GM18867 (cell line): ENCODE measurements around the gene LMO7.
A peak's percentile ranks its signal among the peaks of the same experiment; 100 is the strongest.

Source experiments
- ATAC-seq: cut with Tn5 transposase; IDR thresholded peaks from one replicate; pipeline ENCODE4 v1.9.1; 2021; ENCODE audit warnings: mild to moderate bottlenecking, moderate library complexity; ENCODE audit not compliant: unreplicated experiment

The LMO7 gene

GRCh38 chr13:75876142-75877050, 240.3 kb downstream of the LMO7 start:
- peak; percentile 96 for ATAC-seq

- ATAC-seq: no peak
Measured at GRCh38 chr13:75877071-75877470, 240.9 kb downstream of the LMO7 start.

DNA sequence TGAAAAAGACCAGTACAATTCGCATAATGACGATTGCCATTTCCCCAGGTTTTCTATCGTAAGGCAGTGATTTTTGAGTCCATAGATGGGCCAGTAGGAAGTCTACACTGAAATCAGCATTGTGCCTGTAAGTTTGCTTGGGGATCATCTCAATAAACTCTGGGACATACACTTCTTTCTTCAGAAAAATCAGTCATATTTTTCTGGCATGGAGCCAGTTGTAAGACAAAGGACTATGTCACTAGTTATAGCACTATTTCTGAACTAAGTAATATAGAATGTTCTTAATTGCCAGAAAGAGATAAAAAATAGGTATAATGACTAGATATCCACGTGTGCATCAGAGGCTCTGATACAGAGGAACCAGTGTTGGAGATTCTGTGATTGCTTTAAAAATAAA, 243.5 kb downstream of the LMO7 start:
- no peak for ATAC-seq

- ATAC-seq: no peak
Measured at GRCh38 chr13:75881109-75881775, 245.1 kb downstream of the LMO7 start.

- no peak for ATAC-seq
Measured at GRCh38 chr13:75882261-75882660, 246.1 kb downstream of the LMO7 start.

DNA sequence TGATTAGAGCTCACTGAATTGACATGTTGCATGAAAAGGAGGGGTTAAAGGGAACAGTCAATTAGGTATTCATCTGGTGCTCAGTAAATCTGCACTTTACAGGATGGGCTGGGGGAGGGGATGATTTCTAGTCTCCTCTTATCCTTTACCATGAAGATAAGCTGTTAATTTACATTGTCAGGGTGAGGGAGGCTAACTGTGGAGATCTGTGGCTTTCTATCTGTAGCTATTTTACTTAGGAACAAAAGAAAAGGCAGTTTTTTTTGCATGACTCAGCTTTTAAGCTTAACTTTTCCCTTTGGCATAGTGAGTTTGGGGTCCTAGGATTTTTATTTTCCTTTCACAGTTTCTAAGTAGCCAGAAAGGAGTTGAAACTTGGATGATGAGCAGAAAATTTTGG, 253.3 kb downstream of the LMO7 start:
- ATAC-seq: no peak

GRCh38 chr13:75895168-75895567, 259.0 kb downstream of the LMO7 start:
- ATAC-seq: no peak

GRCh38 chr13:75896271-75896670, 260.1 kb downstream of the LMO7 start:
- no peak for ATAC-seq

- ATAC-seq: no peak
Measured at GRCh38 chr13:75897386-75897785, 261.3 kb downstream of the LMO7 start.

DNA sequence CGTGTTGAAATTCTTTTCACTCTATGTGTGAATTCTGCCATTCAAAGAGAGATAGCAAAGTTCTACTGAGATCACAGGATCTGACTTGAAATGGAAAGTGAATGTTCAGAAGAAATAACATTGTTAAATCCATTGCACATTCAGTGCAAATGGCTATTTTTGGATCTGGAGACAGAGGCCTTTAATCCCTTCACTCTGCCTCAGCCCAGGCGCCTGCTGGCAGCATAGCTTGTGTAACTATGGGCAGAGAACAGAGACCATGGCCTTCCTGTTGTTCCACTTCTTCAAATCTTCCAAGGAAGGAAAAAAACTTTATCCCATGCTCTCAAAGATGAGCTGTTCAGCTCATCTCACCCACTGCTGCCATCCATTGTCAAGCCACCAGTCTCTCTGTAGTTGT, 265.4 kb downstream of the LMO7 start:
- no peak for ATAC-seq

GRCh38 chr13:75902166-75903104, 266.3 kb downstream of the LMO7 start:
- no peak for ATAC-seq

DNA sequence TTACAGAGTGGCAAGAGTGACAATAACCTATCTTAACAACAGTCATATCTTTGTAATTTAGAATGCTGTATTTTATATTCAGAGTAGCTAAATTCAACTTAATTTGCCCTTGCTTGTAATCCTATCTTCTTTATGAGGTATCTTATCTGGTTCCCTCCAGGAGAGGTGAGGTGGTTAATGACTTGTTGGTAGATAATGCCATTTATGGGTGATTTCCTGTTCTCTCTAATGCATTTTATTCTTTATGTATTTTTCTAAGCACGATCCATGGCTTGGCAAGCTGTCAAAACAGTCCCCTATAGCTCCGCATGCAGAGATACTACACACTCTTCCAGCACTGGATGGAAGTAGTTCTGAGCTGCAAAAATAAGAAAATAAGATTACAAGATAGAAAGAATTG, 267.9 kb downstream of the LMO7 start:
- no peak for ATAC-seq

GRCh38 chr13:75906315-75906714, 270.2 kb downstream of the LMO7 start:
- ATAC-seq: no peak

GRCh38 chr13:75907044-75907443, 270.9 kb downstream of the LMO7 start:
- ATAC-seq: no peak

DNA sequence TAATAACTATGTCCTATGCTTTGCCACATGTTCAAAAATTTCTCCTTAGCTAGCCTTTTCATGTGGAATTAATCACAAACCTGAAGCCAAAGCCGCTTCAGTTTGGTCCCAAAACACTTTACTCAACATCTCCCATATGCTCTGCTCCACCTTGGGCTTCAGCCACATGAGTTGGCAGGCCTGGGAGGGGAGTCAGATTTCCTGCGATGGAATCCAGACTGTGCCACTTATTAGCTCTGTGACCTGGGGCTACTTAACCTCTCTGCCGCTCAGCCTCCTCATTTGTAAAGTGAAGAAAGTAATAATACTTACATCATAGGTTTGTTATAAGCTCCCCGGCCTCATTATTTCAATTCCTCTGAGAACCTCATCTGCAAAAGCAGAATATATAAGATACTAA, 272.0 kb downstream of the LMO7 start:
- no peak for ATAC-seq
